Measurements from ENCODE around the gene RAB19.
A peak's percentile ranks its signal among the peaks of the same experiment; 100 is the strongest.

RAB19 gene

DNA sequence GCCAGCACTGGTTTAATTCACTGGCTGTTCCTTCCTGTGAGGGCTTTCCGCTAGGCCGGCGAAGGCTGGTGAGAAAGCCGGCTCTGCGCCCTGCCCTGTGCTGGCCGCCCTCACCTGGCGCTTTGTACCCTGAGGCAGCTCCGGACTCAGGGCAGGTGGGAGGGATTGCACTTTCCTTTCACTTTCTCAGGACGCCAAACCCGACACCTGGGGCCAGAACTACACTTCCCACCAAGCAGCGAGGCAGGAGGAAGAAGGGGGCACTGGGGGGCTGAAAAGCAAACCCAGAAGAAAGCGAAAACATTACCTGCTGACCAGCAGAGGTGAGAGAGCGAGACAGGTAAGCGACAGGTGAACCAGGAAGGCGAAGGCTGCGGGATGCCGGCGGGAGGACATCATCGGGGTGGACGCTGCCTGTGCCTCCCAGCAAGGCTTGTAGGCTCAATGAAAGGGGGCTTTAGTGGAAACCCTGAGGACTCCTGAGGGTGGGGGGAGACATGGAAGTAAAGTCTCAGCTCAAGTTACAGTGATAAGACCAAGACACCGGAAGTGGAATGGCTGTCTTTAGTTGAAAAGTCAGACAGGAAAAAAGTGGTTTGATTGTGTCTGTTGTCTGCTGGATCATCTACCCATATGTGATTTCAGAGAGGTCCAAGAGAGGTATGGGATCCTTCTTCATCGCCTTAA is at the start of gene RAB19:
TSS of gene RAB19 (plus strand) at position 181 of the 687 bp plus-strand sequence. CDS start 3,589 bp downstream, outside the sequence.
- DNase-seq = peak; percentile 33

DNA sequence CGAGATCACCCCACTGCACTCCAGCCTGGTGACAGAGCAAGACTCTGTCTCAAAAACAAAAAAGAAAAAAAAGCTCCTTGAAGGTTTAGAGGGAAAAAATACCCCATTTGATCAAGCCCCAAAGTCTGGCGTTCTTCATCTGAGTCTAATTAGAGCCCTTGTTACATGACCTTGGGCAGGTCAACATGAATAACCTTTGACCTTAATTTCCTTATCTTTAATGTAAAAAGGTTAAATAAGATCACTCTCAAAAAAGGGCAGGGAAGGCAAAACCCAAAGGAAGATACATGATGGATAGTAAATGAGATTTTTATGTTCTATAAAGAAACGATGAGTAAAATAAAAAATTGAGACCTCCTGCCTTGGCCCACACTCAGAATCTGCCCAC is 45.8 kb upstream of the RAB19 start:
- DNase-seq = no peak

- no peak for DNase-seq
Observed at GRCh38 chr7:140358412-140359051, 45.3 kb upstream of the RAB19 start.

DNA sequence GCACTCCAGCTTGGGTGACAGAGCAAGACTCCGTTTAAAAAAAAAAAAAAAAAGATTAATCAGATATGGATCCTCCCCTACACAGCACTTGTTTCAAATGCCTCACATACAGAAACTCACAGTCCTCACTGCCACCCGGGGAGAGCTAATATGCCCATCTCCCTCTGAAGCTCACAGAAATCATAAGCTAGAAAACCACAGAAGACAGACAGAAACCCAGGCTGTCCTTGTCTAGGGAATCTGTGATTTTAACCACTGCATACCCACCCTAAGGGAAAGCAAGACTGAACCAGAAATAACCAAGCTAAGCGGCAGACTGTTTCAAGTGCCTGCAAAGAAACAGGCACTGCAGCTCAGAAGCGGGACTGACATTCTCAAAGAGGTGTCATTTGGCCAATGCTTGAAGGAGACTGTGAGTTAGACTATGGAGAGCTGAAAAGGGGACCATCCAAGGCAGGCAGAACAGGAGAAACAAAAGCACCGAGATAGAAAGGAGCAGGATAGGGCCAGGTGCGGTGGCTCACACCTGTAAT is 43.1 kb upstream of the RAB19 start:
- no peak for DNase-seq

GRCh38 chr7:140364819-140365218 is 39.0 kb upstream of the RAB19 start:
- DNase-seq = no peak

GRCh38 chr7:140367528-140367927 is 36.3 kb upstream of the RAB19 start:
- DNase-seq = no peak

DNA sequence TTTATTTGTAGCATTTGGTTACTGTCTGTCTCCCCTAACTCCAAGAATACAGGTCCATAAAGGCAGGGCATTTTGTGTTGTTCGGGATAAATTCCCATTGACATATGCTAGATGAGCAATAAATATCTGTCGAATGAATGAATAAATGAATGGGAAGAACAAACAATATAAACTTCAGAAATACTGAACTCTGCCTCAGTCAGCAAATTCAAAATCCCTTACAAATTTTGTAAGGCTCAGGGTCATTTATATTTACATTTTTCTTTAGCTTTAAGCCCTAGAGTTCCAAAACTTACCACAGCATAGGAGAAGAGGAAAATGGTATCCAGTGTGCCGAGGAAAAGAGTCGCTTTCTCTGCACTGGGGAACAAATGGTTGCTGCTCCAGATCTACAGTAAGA is 34.6 kb upstream of the RAB19 start:
- no peak for DNase-seq

DNA sequence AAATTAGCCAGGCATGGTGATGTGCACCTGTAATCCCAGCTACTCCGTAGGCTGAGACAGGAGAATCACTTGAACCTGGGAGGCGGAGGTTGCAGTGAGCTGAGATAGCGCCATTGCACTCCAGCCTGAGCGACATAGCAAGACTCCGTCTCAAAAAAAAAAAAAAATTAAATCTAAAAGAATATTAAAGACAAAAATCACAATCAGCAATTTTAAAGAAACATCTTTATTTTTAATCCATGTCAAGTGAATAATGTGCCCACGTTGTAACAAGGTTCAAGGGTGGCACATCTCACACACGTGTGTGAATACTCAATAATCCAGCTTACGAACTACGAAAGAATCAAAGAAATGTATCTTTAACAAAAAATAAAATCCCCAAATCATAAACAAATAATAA is 28.5 kb upstream of the RAB19 start:
- DNase-seq = no peak

GRCh38 chr7:140375892-140376730 is 27.7 kb upstream of the RAB19 start:
- DNase-seq = no peak

- peak; percentile 38 for DNase-seq
Observed at GRCh38 chr7:140383954-140384713, 19.7 kb upstream of the RAB19 start.

- no peak for DNase-seq
Observed at GRCh38 chr7:140384894-140385545, 18.8 kb upstream of the RAB19 start.

GRCh38 chr7:140389445-140389844 is 14.4 kb upstream of the RAB19 start:
- DNase-seq = no peak

DNA sequence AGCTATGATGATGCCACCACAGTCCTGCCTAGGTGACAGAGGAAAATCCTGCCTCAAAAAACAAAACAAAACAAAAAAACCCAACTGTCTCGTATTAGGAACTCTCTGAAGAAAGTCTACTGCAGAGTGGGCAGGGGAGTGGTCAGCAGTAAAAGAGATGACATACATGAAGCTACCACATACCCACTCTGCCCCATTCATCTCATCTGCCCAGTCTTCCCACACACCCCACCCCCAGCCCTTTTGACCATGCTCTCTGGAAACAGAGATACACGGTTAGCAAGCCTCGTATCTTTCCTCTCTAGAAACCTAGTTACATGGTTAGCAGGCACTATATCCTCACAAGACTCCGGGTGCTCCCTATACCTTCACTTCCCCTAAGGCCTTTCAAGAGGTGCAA is 13.8 kb upstream of the RAB19 start:
- DNase-seq = no peak

DNA sequence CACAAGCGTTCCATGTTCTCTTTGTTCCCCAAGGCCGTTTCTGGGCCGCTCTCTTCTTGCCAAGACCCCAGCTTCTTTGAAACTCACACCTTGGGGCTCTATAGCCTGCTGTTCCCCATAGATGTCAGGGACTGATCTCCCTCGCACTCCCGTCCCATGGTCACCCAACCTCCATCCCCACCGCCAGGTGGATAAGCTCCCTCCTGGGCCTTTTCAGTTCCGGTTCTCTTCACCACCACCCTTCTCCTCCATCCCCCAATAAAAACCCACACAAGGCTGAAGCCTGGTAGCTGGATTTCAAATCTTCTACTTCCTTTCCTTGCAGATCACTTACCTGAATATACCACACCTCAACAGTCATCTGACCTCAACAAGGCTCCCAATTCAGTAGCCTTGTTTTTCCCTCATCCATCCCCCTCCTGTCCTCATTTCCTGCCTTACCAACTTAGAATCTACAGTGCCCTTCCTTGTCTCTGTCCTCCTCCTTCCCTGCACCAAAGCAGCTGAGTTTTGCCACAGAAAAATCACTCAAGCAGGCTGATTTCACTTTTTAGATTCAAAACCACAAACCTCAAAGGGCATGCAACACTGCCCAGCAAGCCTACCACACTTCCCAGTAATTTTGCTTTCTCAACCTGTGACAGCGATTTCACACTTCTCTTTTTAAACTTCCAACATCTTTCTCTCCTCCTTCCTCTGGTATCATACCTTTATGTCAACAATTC is 13.2 kb upstream of the RAB19 start:
- no peak for DNase-seq

- no peak for DNase-seq
Observed at GRCh38 chr7:140391634-140392033, 12.2 kb upstream of the RAB19 start.

DNA sequence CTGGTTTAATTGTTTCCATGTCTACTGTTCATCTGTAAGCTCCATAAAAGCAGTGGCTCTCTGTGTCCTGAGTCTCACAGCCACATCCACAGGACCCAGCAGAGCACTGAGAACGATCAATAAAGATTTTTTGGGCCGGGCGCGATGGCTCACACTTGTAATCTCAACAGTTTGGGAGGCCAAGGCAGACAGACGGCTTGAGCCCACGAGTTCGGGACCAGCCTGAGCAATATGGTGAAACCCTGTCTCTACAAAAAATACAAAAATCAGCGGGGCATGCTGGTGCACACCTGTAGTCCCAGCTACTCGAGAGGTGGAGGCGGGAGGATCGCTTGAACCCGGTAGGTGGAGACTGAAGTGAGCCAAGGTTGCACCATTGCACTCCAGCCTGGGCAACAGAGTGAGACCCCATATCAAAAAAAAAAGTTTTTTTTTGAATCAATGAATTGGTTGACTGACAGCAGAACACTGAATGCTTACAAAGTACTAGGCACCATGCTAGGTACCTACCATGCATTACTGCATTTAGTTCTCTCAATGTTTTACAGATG is 10.0 kb upstream of the RAB19 start:
- no peak for DNase-seq

GRCh38 chr7:140397784-140398750 is 5.8 kb upstream of the RAB19 start, which contains the start of gene SLC37A3:
SLC37A3 (minus strand) TSS chr7:140398530; CDS start chr7:140382526, 16,004 bp downstream.
- peak; percentile 22 for DNase-seq

DNA sequence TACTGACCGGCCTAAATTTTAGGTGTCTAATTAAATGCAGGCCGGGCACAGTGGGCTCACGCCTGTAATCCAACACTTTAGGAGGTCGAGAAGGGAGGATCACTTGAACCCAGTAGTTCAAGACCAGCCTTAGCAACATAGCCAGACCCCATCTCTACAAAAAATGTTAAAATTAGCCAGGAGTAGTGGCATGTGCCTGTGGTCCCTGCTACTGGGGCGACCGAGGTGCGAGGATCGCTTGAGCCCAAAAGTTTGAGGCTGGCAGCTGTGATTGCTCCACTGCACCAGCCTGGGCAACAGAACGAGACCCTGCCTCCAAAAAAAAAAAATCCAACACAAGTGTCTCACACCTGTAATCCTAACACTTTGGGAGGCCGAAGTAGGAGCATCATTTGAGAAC is 5.0 kb upstream of the RAB19 start:
- no peak for DNase-seq

DNA sequence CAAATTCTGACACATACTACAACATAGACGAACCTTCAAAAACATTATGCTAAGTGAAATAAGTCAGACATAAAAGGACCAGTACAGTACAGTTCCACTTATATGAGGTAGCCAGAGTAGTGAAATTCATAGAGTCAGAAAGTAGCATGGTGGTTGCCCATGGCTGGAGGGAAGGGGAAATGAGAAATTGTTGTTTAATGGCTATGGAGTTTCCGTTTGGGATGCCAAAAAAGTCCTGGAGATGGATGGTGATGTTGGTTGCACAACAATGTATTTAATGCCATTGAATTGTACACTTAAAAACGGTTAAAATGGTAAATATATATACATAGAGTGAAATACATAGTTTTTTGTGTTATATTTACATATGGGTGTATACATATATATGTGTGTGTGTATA is 3.5 kb upstream of the RAB19 start:
- no peak for DNase-seq

Data from NCI-H1417 treated with DMSO at 0.1 percent for 48 hours (cell line).